GM18861 (cell line): ENCODE data around the gene EFHC2.
A peak's percentile ranks its signal among the peaks of the same experiment; 100 is the strongest.
"Not testable (repeated sequence)": the region's sequence is repeated elsewhere in the genome, so short reads cannot be mapped to it uniquely, and the experiment has no call there.

Experiments
- ATAC-seq: cut with Tn5 transposase; IDR thresholded peaks from one replicate; pipeline ENCODE4 v1.9.1; 2021; ENCODE audit not compliant: unreplicated experiment

Gene EFHC2

GRCh38 chrX:44234116-44234515, 109.4 kb downstream of the EFHC2 start:
- no peak for ATAC-seq

GRCh38 chrX:44232081-44232480, 111.4 kb downstream of the EFHC2 start:
- no peak for ATAC-seq

GRCh38 chrX:44228621-44229020, 114.9 kb downstream of the EFHC2 start:
- ATAC-seq = peak; percentile 89

GRCh38 chrX:44227991-44228390, 115.5 kb downstream of the EFHC2 start:
- no peak for ATAC-seq

- no peak for ATAC-seq
Observed at GRCh38 chrX:44225667-44226066, 117.8 kb downstream of the EFHC2 start.

GRCh38 chrX:44224760-44225159, 118.7 kb downstream of the EFHC2 start:
- ATAC-seq = no peak

- ATAC-seq = no peak
Observed at GRCh38 chrX:44223150-44223549, 120.3 kb downstream of the EFHC2 start.

GRCh38 chrX:44218465-44218864, 125.0 kb downstream of the EFHC2 start:
- ATAC-seq = no peak

GRCh38 chrX:44216171-44216570, 127.3 kb downstream of the EFHC2 start:
- ATAC-seq = no peak

GRCh38 chrX:44203791-44204190, 139.7 kb downstream of the EFHC2 start:
- ATAC-seq = no peak

- ATAC-seq = no peak
Observed at GRCh38 chrX:44202596-44202995, 140.9 kb downstream of the EFHC2 start.

GRCh38 chrX:44189116-44189515, 154.4 kb downstream of the EFHC2 start:
- no peak for ATAC-seq

- ATAC-seq = not testable (repeated sequence)
Observed at GRCh38 chrX:44187915-44188314, 155.6 kb downstream of the EFHC2 start.

- no peak for ATAC-seq
Observed at GRCh38 chrX:44183329-44183728, 160.1 kb downstream of the EFHC2 start.

- ATAC-seq = no peak
Observed at GRCh38 chrX:44178274-44179053, 165.0 kb downstream of the EFHC2 start.

GRCh38 chrX:44175455-44175854, 168.0 kb downstream of the EFHC2 start:
- no peak for ATAC-seq

- ATAC-seq = no peak
Observed at GRCh38 chrX:44174061-44174460, 169.4 kb downstream of the EFHC2 start.

GRCh38 chrX:44173219-44173618, 170.3 kb downstream of the EFHC2 start:
- no peak for ATAC-seq

- no peak for ATAC-seq
Observed at GRCh38 chrX:44167116-44167515, 176.4 kb downstream of the EFHC2 start.

GRCh38 chrX:44162964-44163475, 180.5 kb downstream of the EFHC2 start:
- no peak for ATAC-seq

GRCh38 chrX:44157858-44158257, 185.6 kb downstream of the EFHC2 start:
- no peak for ATAC-seq

- no peak for ATAC-seq
Observed at GRCh38 chrX:44157283-44157682, 186.2 kb downstream of the EFHC2 start.

GRCh38 chrX:44156726-44157125, 186.7 kb downstream of the EFHC2 start:
- no peak for ATAC-seq
